Sigmoid colon (tissue), 7 donors: ENCODE data around the gene PSMC3. TPM values are rescaled to one million over a fixed set of nuclear protein-coding genes. Genes with fewer than 3 reads are reported as not detected.

ENCODE experiments used
- DNase-seq: peaks from one replicate; pipeline ENCODE4 v3.0.0-alpha.2; 2019
- H3K27ac ChIP-seq, 4 donors: fragments of 200-600 bp; sonication (generic); one replicate each; pipeline ENCODE4 v1.5.1; 2016 to 2019; ENCODE audit warnings: mild to moderate bottlenecking in 1 of 4
- H3K27me3 ChIP-seq, 3 donors: fragments of 200-600 bp; sonication (generic); one replicate each; pipeline ENCODE4 v1.5.1; 2019; ENCODE audit warnings: mild to moderate bottlenecking in 1 of 3
- H3K36me3 ChIP-seq, 4 donors: fragments of 200-600 bp; sonication (generic); one replicate each; pipeline ENCODE4 v1.5.1; 2016 to 2019
- H3K4me1 ChIP-seq, 4 donors: fragments of 200-600 bp; sonication (generic); one replicate each; pipeline ENCODE4 v1.5.1; 2017 to 2019
- H3K4me3 ChIP-seq, 4 donors: fragments of 200-600 bp; sonication (generic); one replicate each; pipeline ENCODE4 v1.5.1; 2017 to 2019; ENCODE audit warnings: mild to moderate bottlenecking in 2 of 4, moderate library complexity in 1 of 4
- H3K9me3 ChIP-seq, 4 donors: fragments of 200-600 bp in 3 of 4; sonication (generic) in 3 of 4; one replicate each; pipeline versions ENCODE4 v1.5.1 to v1.6.1; 2013 to 2019
- CTCF ChIP-seq, 4 experiments: fragments of 450-650 bp in 3 of 4; fragments of 200-600 bp in 1 of 4; IDR thresholded peaks; one replicate each; pipeline ENCODE4 v1.5.1; 2016 to 2019; ENCODE audit warnings: antibody characterized with exemption in 4 of 4, mild to moderate bottlenecking in 3 of 4, moderate library complexity in 2 of 4
- EP300 ChIP-seq, 4 donors: sonication (generic); formaldehyde crosslinking; IDR thresholded peaks; one replicate each; pipeline ENCODE4 v1.6.1; 2017; ENCODE audit warnings: antibody characterized with exemption in 4 of 4
- POLR2A ChIP-seq, 2 donors: fragments of 450-650 bp; IDR thresholded peaks; one replicate each; pipeline ENCODE4 v1.6.1; 2016; ENCODE audit warnings: antibody characterized with exemption in 2 of 2, mild to moderate bottlenecking in 2 of 2, moderate library complexity in 2 of 2
- POLR2AphosphoS5 ChIP-seq, 4 donors: sonication (generic); formaldehyde crosslinking; IDR thresholded peaks; one replicate each; pipeline ENCODE4 v1.6.1; 2017; ENCODE audit warnings: antibody characterized with exemption in 4 of 4
- WGBS, 2 donors: extraction: QIAGEN DNeasy Blood & Tissue Kit; methylation state at CpG; one replicate each; pipeline ENCODE4 v1.1.7; 2013; 5-methylcytosine and 5-hydroxymethylcytosine counted together
- intact Hi-C: fragments of 100-400 bp; cut with DNase I; formaldehyde crosslinking; loops from one replicate; pipeline ENCODE4 v1.15.1; 2023
- polyA plus RNA-seq, 3 donors: library from polyadenylated mRNA; stranded (reverse); fragments of 200-250 nt; gene quantifications; one replicate each; pipeline ENCODE4 v1.2.3, GENCODE V29; 2013
- small RNA-seq, 3 donors: library from RNA; depleted of rRNA; stranded (forward); fragments of <200 nt; gene quantifications; one replicate each; pipeline ENCODE3, GENCODE V24; 2016
- total RNA-seq, 4 donors: library from RNA; depleted of rRNA; stranded (reverse); fragments of >200 nt; gene quantifications; one replicate each; pipeline ENCODE4 v1.1.0, GENCODE V29; 2016
- donor health status: healthy with polysubstance abuse.
- donor health status: Bipolar disorder and iron deficiency.
- donor health status: healthy.

PSMC3 gene
- total and polyA plus RNA-seq, 7 donors, result 104 to 202 (median 151) TPM

GRCh38 chr11:47373876-47374719 lies 52.1 kb downstream of the PSMC3 start:
- H3K36me3 ChIP-seq, result no peaks in the 10 kb centered on the region
- TF ChIP-seq POLR2A (IDR thresholded peaks at IDR 0.05), result no peak
- no peak for TF ChIP-seq EP300 (IDR thresholded peaks at IDR 0.05)
- peak; percentile 78 to 94 (median 90) for TF ChIP-seq CTCF (IDR thresholded peaks at IDR 0.05)
- DNase-seq, result peak; percentile 90
- intact Hi-C loops, result loop anchor here (1.0 to 2.0 kb wide), 2 partner anchors 33 to 80 kb away; no protein-coding TSS in a partner anchor
- H3K4me1 ChIP-seq, result peaks cover 0 to 6% (median 0%) of the 10 kb centered on the region in 4 donors
- H3K27ac ChIP-seq, result no peak overlapping the region
- H3K9me3 ChIP-seq, result no peaks in the 10 kb centered on the region
- no peak overlapping the region for H3K4me3 ChIP-seq
- H3K27me3 ChIP-seq, result no peaks in the 10 kb centered on the region
- 45 to 47% methylated on average over 19 of the region's 19 CpGs for WGBS, 2 donors

- Histone ChIP-seq H3K4me1 (peaks cover 0 to 6% (median 0%) of the 10 kb centered on the region in 4 donors), H3K36me3 (no peaks in the 10 kb centered on the region), H3K4me3 (no peak overlapping the region), H3K27ac (no peak overlapping the region), H3K9me3 (no peaks in the 10 kb centered on the region), H3K27me3 (no peaks in the 10 kb centered on the region)
- WGBS, 2 donors, result 80 to 84% methylated on average over 7 of the region's 7 CpGs
- intact Hi-C loops, result no loop called here
- TF ChIP-seq POLR2A (IDR thresholded peaks at IDR 0.05) (no peak), CTCF (IDR thresholded peaks at IDR 0.05) (no peak), POLR2AphosphoS5 (IDR thresholded peaks at IDR 0.05) (no peak), EP300 (IDR thresholded peaks at IDR 0.05) (no peak)
- no peak for DNase-seq
Measured at GRCh38 chr11:47372422-47372821, 53.8 kb downstream of the PSMC3 start.

- TF ChIP-seq CTCF (IDR thresholded peaks at IDR 0.05) (no peak), POLR2A (IDR thresholded peaks at IDR 0.05) (no peak), POLR2AphosphoS5 (IDR thresholded peaks at IDR 0.05) (no peak), EP300 (IDR thresholded peaks at IDR 0.05) (no peak)
- WGBS, 2 donors, result 62 to 63% methylated on average over 3 of the region's 3 CpGs
- intact Hi-C loops, result no loop called here
- Histone ChIP-seq H3K36me3 (no peaks in the 10 kb centered on the region), H3K27me3 (no peaks in the 10 kb centered on the region), H3K4me1 (peaks cover 0 to 6% (median 0%) of the 10 kb centered on the region in 4 donors), H3K9me3 (no peaks in the 10 kb centered on the region), H3K4me3 (no peak overlapping the region), H3K27ac (no peak overlapping the region)
- DNase-seq, result no peak
Measured at GRCh38 chr11:47369676-47370075, 56.6 kb downstream of the PSMC3 start.

Small RNAs within 50 kb of the gene (small RNA-seq; reads per million reads assigned to genes)
- gene MIR4487, result 0 reads per million in 3 donors

Other genes with a start within 250 kb of the PSMC3 start
- gene ARFGAP2, start 249.6 kb downstream of the PSMC3 start, total RNA-seq, result 100 to 1,000 TPM in 3 of 4 donors, 10 to 100 TPM in 1; 85.0 to 185 (median 123) TPM
- gene ARFGAP2, start 249.6 kb downstream of the PSMC3 start, polyA plus RNA-seq, result 10 to 100 TPM; 46.8 to 81.1 (median 50.2) TPM
- gene PACSIN3, start 240.0 kb downstream of the PSMC3 start, total RNA-seq, result 10 to 100 TPM; 56.0 to 78.3 (median 73.5) TPM
- gene PACSIN3, start 240.0 kb downstream of the PSMC3 start, polyA plus RNA-seq, result 1 to 10 TPM; 1.2 to 7.0 (median 4.8) TPM
- 10 to 100 TPM; 31.9 to 44.6 (median 32.3) TPM for gene DDB2, start 211.5 kb downstream of the PSMC3 start, total RNA-seq
- gene DDB2, start 211.5 kb downstream of the PSMC3 start, polyA plus RNA-seq, result 10 to 100 TPM; 21.3 to 42.0 (median 21.6) TPM
- gene ACP2, start 177.6 kb downstream of the PSMC3 start, total RNA-seq, result 10 to 100 TPM; 30.7 to 54.0 (median 34.9) TPM
- gene ACP2, start 177.6 kb downstream of the PSMC3 start, polyA plus RNA-seq, result 10 to 100 TPM; 15.6 to 50.9 (median 25.4) TPM
- 10 to 100 TPM; 30.3 to 54.5 (median 40.2) TPM for gene NR1H3, start 168.4 kb downstream of the PSMC3 start, total RNA-seq
- gene NR1H3, start 168.4 kb downstream of the PSMC3 start, polyA plus RNA-seq, result 10 to 100 TPM; 57.3 to 90.1 (median 61.5) TPM
- 10 to 100 TPM; 25.8 to 55.7 (median 33.6) TPM for gene MADD, start 156.3 kb downstream of the PSMC3 start, total RNA-seq
- gene MADD, start 156.3 kb downstream of the PSMC3 start, polyA plus RNA-seq, result 10 to 100 TPM; 18.6 to 32.5 (median 19.2) TPM
- gene MYBPC3, start 73.7 kb downstream of the PSMC3 start, total RNA-seq, result not detected
- 1 to 10 TPM in 1 of 3 donors, under 1 TPM in 2; 0.29 to 1.4 (median 0.60) TPM for gene MYBPC3, start 73.7 kb downstream of the PSMC3 start, polyA plus RNA-seq
- gene SPI1, start 47.9 kb downstream of the PSMC3 start, total RNA-seq, result 10 to 100 TPM; 10.5 to 19.7 (median 18.8) TPM
- 10 to 100 TPM; 21.6 to 29.8 (median 27.1) TPM for gene SPI1, start 47.9 kb downstream of the PSMC3 start, polyA plus RNA-seq
- gene SLC39A13, start 17.8 kb downstream of the PSMC3 start, total RNA-seq, result 10 to 100 TPM; 38.2 to 87.5 (median 54.0) TPM
- 10 to 100 TPM in 2 of 3 donors, 1 to 10 TPM in 1; 4.6 to 29.8 (median 13.2) TPM for gene SLC39A13, start 17.8 kb downstream of the PSMC3 start, polyA plus RNA-seq
- under 1 TPM in 3 of 4 donors, not detected in 1; 0.27 to 0.55 (median 0.36) TPM for gene RAPSN, start 22.7 kb upstream of the PSMC3 start, total RNA-seq
- gene RAPSN, start 22.7 kb upstream of the PSMC3 start, polyA plus RNA-seq, result under 1 TPM in 1 of 3 donors, not detected in 2; 0.61 TPM
- gene CELF1, start 126.7 kb upstream of the PSMC3 start, total RNA-seq, result 100 to 1,000 TPM in 3 of 4 donors, 10 to 100 TPM in 1; 87.2 to 188 (median 114) TPM
- gene CELF1, start 126.7 kb upstream of the PSMC3 start, polyA plus RNA-seq, result 10 to 100 TPM in 2 of 3 donors, 1 to 10 TPM in 1; 9.0 to 45.7 (median 14.1) TPM
- gene PTPMT1, start 139.2 kb upstream of the PSMC3 start, total RNA-seq, result 100 to 1,000 TPM in 3 of 4 donors, 10 to 100 TPM in 1; 100.0 to 152 (median 130) TPM
- 10 to 100 TPM; 31.0 to 43.1 (median 37.2) TPM for gene PTPMT1, start 139.2 kb upstream of the PSMC3 start, polyA plus RNA-seq
- 10 to 100 TPM; 13.3 to 29.9 (median 23.5) TPM for gene KBTBD4, start 152.5 kb upstream of the PSMC3 start, total RNA-seq
- 10 to 100 TPM; 11.3 to 15.9 (median 12.6) TPM for gene KBTBD4, start 152.5 kb upstream of the PSMC3 start, polyA plus RNA-seq
- 100 to 1,000 TPM in 2 of 4 donors, 10 to 100 TPM in 2; 74.4 to 106 (median 91.7) TPM for gene NDUFS3, start 152.6 kb upstream of the PSMC3 start, total RNA-seq
- 100 to 1,000 TPM; 229 to 323 (median 268) TPM for gene NDUFS3, start 152.6 kb upstream of the PSMC3 start, polyA plus RNA-seq
- 1 to 10 TPM in 1 of 4 donors, under 1 TPM in 2, not detected in 1; 0.36 to 1.4 (median 0.41) TPM for gene FAM180B, start 160.2 kb upstream of the PSMC3 start, total RNA-seq
- gene FAM180B, start 160.2 kb upstream of the PSMC3 start, polyA plus RNA-seq, result under 1 TPM in 2 of 3 donors, not detected in 1; 0.12 to 0.60 TPM
- 10 to 100 TPM in 1 of 4 donors, 1 to 10 TPM in 3; 6.1 to 15.5 (median 6.5) TPM for gene C1QTNF4, start 168.0 kb upstream of the PSMC3 start, total RNA-seq
- 1 to 10 TPM in 2 of 3 donors, not detected in 1; 1.3 to 1.8 TPM for gene C1QTNF4, start 168.0 kb upstream of the PSMC3 start, polyA plus RNA-seq
- 10 to 100 TPM; 33.2 to 44.6 (median 34.2) TPM for gene MTCH2, start 216.1 kb upstream of the PSMC3 start, total RNA-seq
- gene MTCH2, start 216.1 kb upstream of the PSMC3 start, polyA plus RNA-seq, result 100 to 1,000 TPM in 1 of 3 donors, 10 to 100 TPM in 2; 75.1 to 119 (median 94.9) TPM